Lung (tissue), 12 donors: ENCODE measurements around the gene HK1. TPM values are rescaled to one million over a fixed set of nuclear protein-coding genes. Genes with fewer than 3 reads are reported as not detected.

Source experiments
- ATAC-seq: fragments of 200-7000 bp; cut with Tn5 transposase; one replicate; pipeline ENCODE4 v1.9.1; 2020; ENCODE audit warnings: moderate number of reproducible peaks; ENCODE audit not compliant: insufficient read depth, low FRiP score
- DNase-seq, 3 donors: peaks; one replicate each; pipeline ENCODE4 v3.0.0-alpha.2; 2013 to 2017
- H3K27ac ChIP-seq, 2 donors: one replicate each; pipeline ENCODE4 v1.5.1; 2013; ENCODE audit warnings: mild to moderate bottlenecking in 2 of 2, moderate library complexity in 2 of 2, control low read depth in 1 of 2, inconsistent platforms in 1 of 2, low read depth in 1 of 2, low read length in 1 of 2
- H3K27me3 ChIP-seq, 3 donors: one replicate each; pipeline ENCODE4 v1.5.1; 2013; ENCODE audit warnings: low read length in 2 of 3; ENCODE audit not compliant: control insufficient read depth in 3 of 3, insufficient read depth in 3 of 3
- H3K36me3 ChIP-seq, 4 donors: one replicate each; pipeline ENCODE4 v1.5.1; 2013; ENCODE audit warnings: low read length in 4 of 4, mild to moderate bottlenecking in 1 of 4, moderate library complexity in 1 of 4; ENCODE audit not compliant: control insufficient read depth in 4 of 4, insufficient read depth in 4 of 4
- H3K4me1 ChIP-seq, 5 donors: one replicate each; pipeline ENCODE4 v1.5.1; 2013; ENCODE audit warnings: low read length in 5 of 5, mild to moderate bottlenecking in 2 of 5, moderate library complexity in 1 of 5; ENCODE audit not compliant: control insufficient read depth in 5 of 5, insufficient read depth in 5 of 5
- H3K4me3 ChIP-seq: one replicate; pipeline ENCODE4 v1.5.1; 2013; ENCODE audit warnings: mild to moderate bottlenecking, control low read depth, moderate library complexity
- H3K9ac ChIP-seq, 2 donors: one replicate each; pipeline ENCODE4 v1.5.1; 2013; ENCODE audit warnings: low read length in 2 of 2, control low read depth in 1 of 2; ENCODE audit not compliant: insufficient read depth in 1 of 2
- H3K9me3 ChIP-seq, 4 donors: one replicate each; pipeline ENCODE4 v1.5.1; 2013; ENCODE audit warnings: low read length in 3 of 4, mild to moderate bottlenecking in 1 of 4, moderate library complexity in 1 of 4; ENCODE audit not compliant: control insufficient read depth in 4 of 4, insufficient read depth in 3 of 4
- CTCF ChIP-seq: IDR thresholded peaks from 2 replicates; pipeline ENCODE4 v1.5.1; 2012; ENCODE audit warnings: mild to moderate bottlenecking; ENCODE audit errors: control extremely low read depth, extremely low read depth
- WGBS, 2 donors: extraction: QIAGEN DNeasy Blood & Tissue Kit; methylation state at CpG; one replicate each; pipeline ENCODE4 v1.1.7; 2013; 5-methylcytosine and 5-hydroxymethylcytosine counted together
- polyA plus RNA-seq, 2 donors: library from polyadenylated mRNA; stranded (reverse); fragments of 200-250 nt; gene quantifications; one replicate each; pipeline ENCODE4 v1.2.1, GENCODE V29; 2013
- total RNA-seq, 2 donors: library from RNA; depleted of rRNA in 1 of 2; stranded (reverse); fragments of >200 nt in 1 of 2; gene quantifications; one replicate each; pipeline ENCODE4 v1.2.1, GENCODE V29; 2014 to 2021
- donor health status: control.
- donor health status: control.
- donor health status: Bipolar disorder and iron deficiency.
- donor health status: healthy.
- donor health status: DM: yes; HTN: yes; CAD: no.

Gene HK1
- total and polyA plus RNA-seq, 4 donors: 33.6 to 120 (median 78.0) TPM

DNA sequence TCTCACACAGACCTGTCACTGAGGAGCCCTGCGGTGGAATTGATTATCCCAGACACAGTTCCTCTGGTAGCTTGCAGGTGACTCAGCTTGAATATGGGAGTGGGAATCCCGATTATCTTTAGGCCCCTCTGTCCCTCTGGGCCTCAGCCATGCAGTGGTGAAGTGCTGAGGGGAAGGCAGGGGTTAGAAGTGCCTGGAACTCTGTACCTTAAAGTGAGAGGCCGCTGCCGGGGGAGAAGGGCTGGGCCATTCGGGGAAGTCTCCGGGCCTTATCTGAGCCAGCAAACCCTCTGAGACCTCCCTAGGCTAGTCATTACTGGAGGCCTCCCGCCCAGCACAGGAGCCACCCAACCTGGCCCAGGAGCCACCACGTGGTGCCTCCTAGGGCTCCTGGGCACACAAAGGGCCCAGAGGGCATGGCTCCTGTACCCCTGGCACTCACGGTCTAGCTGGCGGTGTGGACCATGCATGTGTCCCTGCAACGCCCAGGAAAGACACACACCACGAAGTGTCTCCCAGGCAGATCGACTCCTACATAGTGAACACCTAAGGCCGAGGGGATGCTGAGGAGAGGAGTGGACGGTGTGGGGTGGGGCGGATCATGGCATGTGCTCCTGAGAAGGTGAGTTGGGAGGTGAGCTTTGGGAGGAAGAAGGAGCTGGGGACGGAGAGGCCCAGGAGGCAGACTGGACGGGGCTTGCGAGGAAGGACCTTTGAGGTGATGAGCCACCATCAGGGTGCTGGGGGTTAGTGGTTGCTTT lies 56.2 kb downstream of the HK1 start:
- ATAC-seq (no peak), DNase-seq (no peak)
- WGBS, 2 donors: 71 to 73% methylated on average over 19 of the region's 19 CpGs
- no peak overlapping the region for H3K9ac ChIP-seq
- no peaks in the 10 kb centered on the region for H3K9me3 ChIP-seq
- peaks cover 17 to 59% (median 51%) of the 10 kb centered on the region in 5 donors for H3K4me1 ChIP-seq
- no peak for TF ChIP-seq CTCF
- peaks cover 0 to 2% (median under 1%) of the 10 kb centered on the region in 4 donors for H3K36me3 ChIP-seq
- H3K27ac ChIP-seq: peak overlapping the region; percentile 35 to 37
- no peaks in the 10 kb centered on the region for H3K27me3 ChIP-seq
- H3K4me3 ChIP-seq: no peak overlapping the region

GRCh38 chr10:69335063-69335587 lies 56.8 kb downstream of the HK1 start:
- peak overlapping the region; percentile 35 to 37 for H3K27ac ChIP-seq

GRCh38 chr10:69335613-69336012 lies 57.3 kb downstream of the HK1 start:
- ATAC-seq (no peak), DNase-seq (no peak)
- H3K4me3 ChIP-seq: no peak overlapping the region
- no peaks in the 10 kb centered on the region for H3K27me3 ChIP-seq
- no peaks in the 10 kb centered on the region for H3K9me3 ChIP-seq
- H3K27ac ChIP-seq: peak overlapping the region; percentile 35 to 37
- peaks cover 0 to 2% (median 0%) of the 10 kb centered on the region in 4 donors for H3K36me3 ChIP-seq
- no peak overlapping the region for H3K9ac ChIP-seq
- H3K4me1 ChIP-seq: peaks cover 17 to 59% (median 51%) of the 10 kb centered on the region in 5 donors
- 73 to 80% methylated on average over 8 of the region's 8 CpGs for WGBS, 2 donors
- no peak for TF ChIP-seq CTCF

More at GRCh38 chr10:69335063-69335587, 56.8 kb downstream of the HK1 start:
- H3K4me3 ChIP-seq: no peak overlapping the region
- WGBS, 2 donors: 4 to 14% methylated on average over 13 of the region's 13 CpGs
- H3K36me3 ChIP-seq: peaks cover 0 to 2% (median 0%) of the 10 kb centered on the region in 4 donors
- peak; percentile 77 to 87 (median 79) for DNase-seq
- H3K27me3 ChIP-seq: no peaks in the 10 kb centered on the region
- ATAC-seq: peak; percentile 53
- no peaks in the 10 kb centered on the region for H3K9me3 ChIP-seq
- TF ChIP-seq CTCF: no peak
- no peak overlapping the region for H3K9ac ChIP-seq
- peaks cover 17 to 59% (median 51%) of the 10 kb centered on the region in 5 donors for H3K4me1 ChIP-seq
